HepG2 (cell line): Measurements from ENCODE around the gene IGDCC3.

Experiments
- GFI1 ChIP-seq: sonication (generic); formaldehyde crosslinking; IDR thresholded peaks from 2 replicates; pipeline ENCODE4 v1.5.0; 2020; ENCODE audit warnings: missing genetic modification reagents, mild to moderate bottlenecking, borderline replicate concordance
- MTF1 ChIP-seq: sonication (generic); formaldehyde crosslinking; IDR thresholded peaks from 2 replicates; pipeline ENCODE4 v1.5.0; 2020; ENCODE audit warnings: missing genetic modification reagents
- NFE2L1 ChIP-seq: sonication (generic); formaldehyde crosslinking; IDR thresholded peaks from 2 replicates; pipeline ENCODE4 v1.4.0; 2020; ENCODE audit warnings: missing genetic modification reagents, mild to moderate bottlenecking, borderline replicate concordance
- REST ChIP-seq, 2 experiments: IDR thresholded peaks; 2 replicates each; pipeline ENCODE4 v1.6.1; 2011 to 2012; ENCODE audit warnings: low read length in 2 of 2, borderline replicate concordance in 1 of 2, low read depth in 1 of 2, mild to moderate bottlenecking in 1 of 2, moderate library complexity in 1 of 2
- ZBTB49 ChIP-seq: sonication (generic); formaldehyde crosslinking; IDR thresholded peaks from 2 replicates; pipeline ENCODE4 v1.4.0; 2020; ENCODE audit warnings: missing genetic modification reagents, borderline replicate concordance
- ZNF207 ChIP-seq: fragments of 450-650 bp; IDR thresholded peaks from 2 replicates; pipeline ENCODE4 v1.6.1; 2016; ENCODE audit warnings: antibody characterized with exemption, borderline replicate concordance
- ZNF549 ChIP-seq: sonication (generic); formaldehyde crosslinking; IDR thresholded peaks from 2 replicates; pipeline ENCODE4 v1.5.0; 2020; ENCODE audit warnings: missing genetic modification reagents
- ZNF652 ChIP-seq: IDR thresholded peaks from 2 replicates; pipeline ENCODE4 v1.6.1; 2016; ENCODE audit warnings: low read depth, borderline replicate concordance

- TF ChIP-seq GFI1 (CRISPR knock-in tag) (no peak), ZNF652 (no peak), ZNF207 (no peak), ZBTB49 (CRISPR knock-in tag) (no peak), NFE2L1 (CRISPR knock-in tag) (no peak), REST (IDR thresholded peaks at IDR 0.05; ENCODE audit: borderline replicate concordance in 1 of 2, low read depth in 1 of 2, low read length in 2 of 2) (no peak), ZNF549 (CRISPR knock-in tag) (no peak), MTF1 (CRISPR knock-in tag) (no peak)
Measured at GRCh38 chr15:65412556-65412955, 34.8 kb upstream of the IGDCC3 start.
